Measurements from ENCODE around the gene NEK11.

- TF ChIP-seq, protein P1, sequence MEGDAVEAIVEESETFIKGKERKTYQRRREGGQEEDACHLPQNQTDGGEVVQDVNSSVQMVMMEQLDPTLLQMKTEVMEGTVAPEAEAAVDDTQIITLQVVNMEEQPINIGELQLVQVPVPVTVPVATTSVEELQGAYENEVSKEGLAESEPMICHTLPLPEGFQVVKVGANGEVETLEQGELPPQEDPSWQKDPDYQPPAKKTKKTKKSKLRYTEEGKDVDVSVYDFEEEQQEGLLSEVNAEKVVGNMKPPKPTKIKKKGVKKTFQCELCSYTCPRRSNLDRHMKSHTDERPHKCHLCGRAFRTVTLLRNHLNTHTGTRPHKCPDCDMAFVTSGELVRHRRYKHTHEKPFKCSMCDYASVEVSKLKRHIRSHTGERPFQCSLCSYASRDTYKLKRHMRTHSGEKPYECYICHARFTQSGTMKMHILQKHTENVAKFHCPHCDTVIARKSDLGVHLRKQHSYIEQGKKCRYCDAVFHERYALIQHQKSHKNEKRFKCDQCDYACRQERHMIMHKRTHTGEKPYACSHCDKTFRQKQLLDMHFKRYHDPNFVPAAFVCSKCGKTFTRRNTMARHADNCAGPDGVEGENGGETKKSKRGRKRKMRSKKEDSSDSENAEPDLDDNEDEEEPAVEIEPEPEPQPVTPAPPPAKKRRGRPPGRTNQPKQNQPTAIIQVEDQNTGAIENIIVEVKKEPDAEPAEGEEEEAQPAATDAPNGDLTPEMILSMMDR (IDR thresholded peaks at IDR 0.05; ENCODE audit: extremely low read depth in 1 of 2, insufficient read depth in 1 of 2, low read depth in 1 of 2, low read length in 2 of 2) = no peak
- TF ChIP-seq POLR2AphosphoS5 (IDR thresholded peaks at IDR 0.05; ENCODE audit: insufficient read depth, low read depth, low read length) (no peak), POLR2A (IDR thresholded peaks at IDR 0.05; ENCODE audit: low read depth, low read length) (no peak), GATA2 (IDR thresholded peaks at IDR 0.05; ENCODE audit: insufficient read depth, insufficient read length, low read depth, low read length) (no peak), MAX (IDR thresholded peaks at IDR 0.05; ENCODE audit: insufficient read depth, insufficient read length) (no peak), EZH2 (IDR thresholded peaks at IDR 0.05; ENCODE audit: borderline replicate concordance, low read depth, low read length, severe bottlenecking) (no peak), MYC (IDR thresholded peaks at IDR 0.05; ENCODE audit: low read depth, low read length) (no peak)
Observed at GRCh38 chr3:131004603-131005002, 22.1 kb upstream of the NEK11 start.
